GM10847 (cell line): ENCODE measurements around the gene JAM3.

Experiments
- POLR2A ChIP-seq: IDR thresholded peaks from 2 replicates; pipeline ENCODE4 v1.6.1; 2011; ENCODE audit not compliant: insufficient read length; ENCODE audit errors: extremely low read depth

JAM3 gene

DNA sequence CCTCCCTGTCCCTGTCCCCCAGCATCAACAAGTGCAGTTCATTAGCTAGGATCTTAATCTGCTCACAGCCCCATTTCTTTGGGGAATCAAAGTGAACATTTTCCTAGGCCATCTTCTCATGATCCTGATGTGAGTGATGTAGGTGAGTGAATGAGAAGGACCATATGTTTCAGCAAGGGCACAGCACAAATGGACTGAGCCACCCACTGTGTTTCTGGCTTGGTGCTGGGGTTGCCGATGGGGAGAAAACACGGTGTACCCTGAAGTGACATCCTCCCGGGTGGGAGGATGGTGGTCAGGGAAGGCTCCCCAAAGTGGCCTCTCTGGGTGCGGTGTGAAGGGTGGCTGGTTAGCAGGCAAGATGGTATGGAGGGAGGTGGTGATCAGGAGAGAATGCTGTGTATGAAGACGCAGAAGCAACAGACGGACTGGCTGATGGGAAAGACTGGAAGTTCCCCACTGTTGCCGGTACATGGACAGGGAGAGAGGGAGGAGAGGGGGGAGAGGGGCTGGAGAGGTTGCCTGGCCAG, 72.2 kb downstream of the JAM3 start:
- no peak for TF ChIP-seq POLR2A

DNA sequence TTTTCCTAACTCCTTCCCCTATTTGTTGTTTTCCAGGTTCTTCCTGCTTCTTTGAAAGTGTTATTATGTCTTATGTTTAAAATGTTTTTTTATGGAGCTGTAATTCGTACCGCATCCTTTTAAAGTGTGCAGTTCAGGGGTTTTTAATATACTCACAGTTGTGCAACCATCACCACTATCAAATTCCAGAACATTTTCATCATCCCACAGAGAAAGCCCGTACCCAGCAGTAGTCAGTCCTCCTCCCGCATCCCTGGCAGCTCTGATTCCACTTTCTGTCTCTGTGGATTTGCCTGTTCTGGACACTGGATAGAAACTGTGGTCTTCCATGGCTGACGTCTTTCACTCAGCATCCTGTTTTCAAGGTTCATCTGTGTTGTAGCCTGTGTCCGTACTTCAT, 73.7 kb downstream of the JAM3 start:
- no peak for TF ChIP-seq POLR2A

DNA sequence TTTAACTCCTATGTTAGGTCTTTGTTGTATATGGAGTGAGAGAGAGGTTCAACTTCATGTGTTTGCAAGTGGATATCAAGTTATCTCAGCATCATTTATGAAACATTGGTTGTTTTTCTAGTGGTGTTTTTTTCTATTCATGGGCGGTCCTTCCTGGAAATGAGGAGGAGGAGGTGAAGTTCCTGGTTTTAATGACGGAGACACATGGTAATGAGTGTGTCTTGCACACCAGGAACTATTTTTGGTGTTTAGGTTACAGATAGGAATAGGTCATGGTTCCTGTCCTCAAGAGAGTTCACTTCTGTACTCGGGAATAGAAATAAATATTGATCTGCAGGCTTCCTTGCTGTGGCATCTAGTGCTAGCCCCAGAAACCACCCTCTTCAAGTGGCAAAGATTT, 74.9 kb downstream of the JAM3 start:
- no peak for TF ChIP-seq POLR2A

- TF ChIP-seq POLR2A: no peak
Measured at GRCh38 chr11:134144744-134145143, 75.9 kb downstream of the JAM3 start.

- TF ChIP-seq POLR2A: no peak
Measured at GRCh38 chr11:134145715-134146114, 76.8 kb downstream of the JAM3 start.

- no peak for TF ChIP-seq POLR2A
Measured at GRCh38 chr11:134146598-134146997, 77.7 kb downstream of the JAM3 start.

GRCh38 chr11:134149371-134149770, 80.5 kb downstream of the JAM3 start:
- no peak for TF ChIP-seq POLR2A

DNA sequence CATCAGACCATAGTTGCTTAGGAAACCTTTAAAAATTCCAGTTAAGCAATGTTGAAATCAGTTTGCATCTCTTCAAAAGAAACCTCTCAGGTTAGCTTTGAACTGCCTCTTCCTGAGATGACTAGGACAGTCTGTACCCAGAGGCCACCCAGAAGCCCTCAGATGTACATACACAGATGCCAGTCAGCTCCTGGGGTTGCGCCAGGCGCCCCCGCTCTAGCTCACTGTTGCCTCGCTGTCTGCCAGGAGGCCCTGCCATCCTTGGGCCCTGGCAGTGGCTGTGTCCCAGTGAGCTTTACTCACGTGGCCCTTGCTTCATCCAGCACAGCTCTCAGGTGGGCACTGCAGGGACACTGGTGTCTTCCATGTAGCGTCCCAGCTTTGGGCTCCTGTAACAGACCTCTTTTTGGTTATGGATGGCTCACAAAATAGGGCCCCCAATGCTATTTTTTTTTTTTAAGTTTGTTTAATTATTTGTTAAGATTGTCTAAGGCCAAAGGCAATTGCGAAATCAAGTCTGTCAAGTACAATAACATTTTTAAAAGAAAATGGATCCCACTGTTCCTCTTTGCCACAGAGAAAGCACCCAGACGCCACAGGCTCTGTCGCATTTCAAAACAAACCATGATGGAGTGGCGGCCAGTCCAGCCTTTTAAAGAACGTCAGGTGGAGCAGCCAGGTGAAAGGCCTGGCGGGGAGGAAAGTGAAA, 81.5 kb downstream of the JAM3 start:
- TF ChIP-seq POLR2A: no peak

DNA sequence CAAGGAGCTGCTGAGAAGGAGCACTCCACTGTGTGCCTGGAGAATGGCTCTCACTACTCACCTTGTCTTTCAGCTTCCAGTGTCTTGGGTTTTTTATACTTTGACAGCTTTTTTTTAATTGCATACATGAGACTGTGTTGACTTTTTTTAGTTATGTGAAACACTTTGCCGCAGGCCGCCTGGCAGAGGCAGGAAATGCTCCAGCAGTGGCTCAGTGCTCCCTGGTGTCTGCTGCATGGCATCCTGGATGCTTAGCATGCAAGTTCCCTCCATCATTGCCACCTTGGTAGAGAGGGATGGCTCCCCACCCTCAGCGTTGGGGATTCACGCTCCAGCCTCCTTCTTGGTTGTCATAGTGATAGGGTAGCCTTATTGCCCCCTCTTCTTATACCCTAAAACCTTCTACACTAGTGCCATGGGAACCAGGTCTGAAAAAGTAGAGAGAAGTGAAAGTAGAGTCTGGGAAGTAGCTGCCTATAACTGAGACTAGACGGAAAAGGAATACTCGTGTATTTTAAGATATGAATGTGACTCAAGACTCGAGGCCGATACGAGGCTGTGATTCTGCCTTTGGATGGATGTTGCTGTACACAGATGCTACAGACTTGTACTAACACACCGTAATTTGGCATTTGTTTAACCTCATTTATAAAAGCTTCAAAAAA, 82.3 kb downstream of the JAM3 start:
- TF ChIP-seq POLR2A: no peak

GRCh38 chr11:134152696-134153095, 83.8 kb downstream of the JAM3 start:
- TF ChIP-seq POLR2A: no peak

DNA sequence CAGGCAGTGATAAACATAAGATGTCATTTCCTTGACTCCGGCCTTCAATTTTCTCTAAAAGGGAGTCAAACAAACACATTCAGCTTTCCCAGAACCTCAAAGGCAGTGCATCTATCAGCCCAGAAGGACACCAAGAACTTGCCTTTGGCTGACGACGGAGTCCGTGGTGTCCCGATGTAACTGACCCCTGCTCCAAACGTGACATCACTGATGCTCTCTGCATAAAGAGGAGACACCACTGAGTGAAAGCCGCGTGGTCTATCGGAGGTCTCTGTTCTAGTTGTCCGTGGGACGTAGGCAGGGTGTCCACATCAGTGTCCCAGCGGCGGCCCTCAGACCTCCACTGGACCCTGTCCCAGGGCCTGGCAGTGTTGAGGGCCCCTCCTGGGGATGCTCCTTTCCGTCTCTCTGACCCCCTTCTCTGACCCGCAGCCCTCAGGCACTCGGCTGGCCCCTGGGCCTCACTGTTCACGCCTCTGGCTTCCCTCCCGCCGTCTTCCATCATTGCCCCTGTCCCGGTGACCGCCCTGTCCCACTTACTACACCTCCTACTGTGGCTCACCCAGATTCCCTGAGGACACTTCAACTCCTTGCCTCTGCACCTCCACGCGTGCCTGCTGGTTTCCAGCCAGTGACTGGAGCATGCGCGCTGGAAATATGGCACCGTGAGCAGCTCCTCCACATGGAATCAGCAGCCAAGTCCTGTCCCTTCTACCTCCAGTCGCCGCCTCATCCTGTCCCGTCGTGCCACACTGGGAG, 84.5 kb downstream of the JAM3 start:
- no peak for TF ChIP-seq POLR2A

DNA sequence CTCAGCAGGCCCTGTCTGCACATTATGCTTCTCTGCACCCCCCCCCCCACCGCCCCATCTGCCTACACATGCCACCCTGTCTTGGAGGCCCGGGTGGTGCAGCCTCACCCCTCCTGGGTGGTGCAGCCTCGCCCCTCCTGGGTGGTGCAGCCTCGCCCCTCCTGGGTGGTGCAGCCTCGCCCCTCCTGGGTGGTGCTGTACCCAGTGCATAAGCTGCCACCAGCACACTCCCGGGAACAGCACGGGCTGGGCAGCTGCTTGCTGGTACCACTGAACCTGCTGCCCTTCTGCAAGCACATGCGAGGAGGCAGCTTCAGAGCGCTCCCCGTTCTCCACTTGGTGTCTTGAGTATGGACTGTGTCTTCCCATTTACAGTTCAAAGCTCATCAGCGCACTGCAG, 85.6 kb downstream of the JAM3 start:
- TF ChIP-seq POLR2A: no peak

GRCh38 chr11:134155456-134155855, 86.6 kb downstream of the JAM3 start:
- no peak for TF ChIP-seq POLR2A

DNA sequence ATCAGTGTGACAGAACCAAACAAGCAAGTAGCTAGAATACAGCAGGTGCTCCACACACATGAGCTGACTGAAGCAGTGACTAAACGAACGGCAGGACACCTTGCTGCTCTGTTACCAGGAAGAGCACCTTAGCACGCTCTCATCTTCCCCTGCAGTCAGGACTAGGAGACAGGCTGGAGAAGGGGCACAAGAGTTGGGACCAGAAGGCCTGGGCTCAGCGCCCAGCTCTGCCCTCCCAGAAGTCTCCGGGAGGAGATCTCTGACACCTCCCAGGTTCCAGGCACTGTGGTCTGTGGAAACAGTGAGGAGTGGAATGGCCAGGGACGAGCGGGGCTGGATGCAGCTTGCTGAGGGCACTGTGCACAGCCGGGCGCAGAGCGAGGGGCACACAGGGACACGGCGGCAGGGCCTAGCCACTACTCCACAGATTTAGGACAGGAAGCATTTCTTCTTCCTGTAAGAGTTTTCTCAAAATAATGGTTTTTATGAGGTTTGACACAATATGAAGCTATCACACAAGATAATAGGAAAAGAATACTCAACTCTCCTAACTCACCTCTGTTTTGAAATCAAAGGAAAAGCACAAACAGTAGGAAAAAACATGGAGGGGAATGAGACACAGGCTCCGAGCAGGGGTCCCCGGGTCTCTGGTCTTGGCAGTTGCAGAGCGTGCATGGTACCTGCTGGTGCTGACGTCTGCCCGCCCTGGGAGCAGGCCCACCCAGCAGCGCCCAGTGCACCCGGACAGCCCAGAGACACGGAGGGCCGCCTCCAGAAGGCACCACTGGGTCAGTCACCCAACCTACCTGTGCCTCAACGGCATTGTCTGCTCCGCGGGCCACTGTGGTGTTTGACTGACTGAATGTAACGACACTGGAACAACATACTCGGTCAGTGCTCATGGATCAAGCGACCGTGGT, 87.3 kb downstream of the JAM3 start:
- TF ChIP-seq POLR2A: no peak

DNA sequence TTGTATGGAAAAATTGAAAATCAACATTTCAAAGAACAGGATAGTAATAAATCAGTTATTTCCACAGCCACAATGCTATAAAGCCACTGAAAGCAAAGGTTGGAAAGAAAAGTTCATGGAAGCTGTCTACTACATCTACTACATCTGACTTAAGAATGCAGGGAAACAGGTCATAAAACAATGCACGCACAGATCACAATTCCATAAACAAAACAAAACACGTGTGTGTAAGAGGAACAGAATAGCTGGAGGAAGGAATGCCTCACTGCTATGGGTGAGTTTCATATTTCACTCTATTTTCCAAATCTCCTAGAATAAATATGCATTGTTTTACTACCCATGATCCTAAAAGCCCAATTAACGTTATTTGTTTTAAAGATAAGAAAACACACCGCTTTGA, 88.6 kb downstream of the JAM3 start:
- no peak for TF ChIP-seq POLR2A
